Effector CD4-positive, alpha-beta T cell (primary cell): ENCODE data around the gene NKAIN2.
"Not testable (repeated sequence)": the region's sequence is repeated elsewhere in the genome, so short reads cannot be mapped to it uniquely, and the experiment has no call there.

Experiments
- DNase-seq: peaks from one replicate; pipeline ENCODE4 v3.0.0-alpha.2; 2020

NKAIN2 gene

DNA sequence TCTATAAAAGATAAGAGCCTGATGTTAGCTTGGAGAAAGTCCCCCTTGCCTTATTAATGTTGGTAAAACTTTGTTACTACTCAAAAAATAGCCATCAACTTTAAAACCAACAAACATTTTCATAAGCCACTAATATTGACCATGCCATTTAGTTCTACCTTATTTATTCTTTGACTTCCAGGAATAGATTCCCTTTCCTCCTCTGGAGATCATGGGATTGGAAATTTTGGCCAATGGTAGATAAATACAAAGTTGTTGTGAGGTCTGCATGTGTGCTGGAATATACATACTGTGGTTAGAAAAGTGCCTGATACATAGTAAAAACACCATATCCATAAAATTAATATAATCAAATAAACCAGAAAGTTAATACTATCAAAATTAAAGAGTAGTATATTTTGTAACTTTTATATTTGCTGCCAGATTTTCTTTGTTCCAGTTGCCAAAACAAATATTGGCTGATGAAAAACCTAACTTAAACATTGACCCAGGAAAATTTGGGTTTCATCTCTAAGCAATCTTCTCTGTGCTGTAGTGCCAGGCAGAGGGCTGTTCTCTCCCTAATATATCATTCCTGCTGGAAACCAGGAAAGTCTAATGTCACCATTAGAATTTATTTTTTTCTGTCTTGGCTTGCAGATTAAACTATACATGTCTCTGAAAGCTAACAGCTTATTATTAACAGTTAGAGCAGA is 169.1 kb downstream of the NKAIN2 start:
- no peak for DNase-seq

DNA sequence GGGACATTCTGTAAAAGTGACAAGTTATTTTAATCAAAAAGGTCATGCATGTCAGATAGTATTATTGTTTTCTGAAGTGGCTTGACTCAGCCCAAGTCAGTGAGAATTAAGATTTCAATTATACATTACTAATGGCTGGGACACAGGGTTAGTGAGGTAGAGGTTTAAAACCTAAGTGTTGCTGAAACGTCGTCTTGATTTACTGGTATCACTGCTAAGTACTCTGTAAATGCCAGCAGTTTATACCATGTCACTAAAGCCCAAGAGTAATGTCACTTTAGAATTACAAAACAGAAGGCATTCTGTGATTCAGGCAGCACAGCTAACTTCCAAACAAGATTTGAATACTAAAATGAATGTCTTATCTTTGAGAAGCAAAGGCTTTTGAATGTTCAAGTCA is 176.6 kb downstream of the NKAIN2 start:
- no peak for DNase-seq

DNA sequence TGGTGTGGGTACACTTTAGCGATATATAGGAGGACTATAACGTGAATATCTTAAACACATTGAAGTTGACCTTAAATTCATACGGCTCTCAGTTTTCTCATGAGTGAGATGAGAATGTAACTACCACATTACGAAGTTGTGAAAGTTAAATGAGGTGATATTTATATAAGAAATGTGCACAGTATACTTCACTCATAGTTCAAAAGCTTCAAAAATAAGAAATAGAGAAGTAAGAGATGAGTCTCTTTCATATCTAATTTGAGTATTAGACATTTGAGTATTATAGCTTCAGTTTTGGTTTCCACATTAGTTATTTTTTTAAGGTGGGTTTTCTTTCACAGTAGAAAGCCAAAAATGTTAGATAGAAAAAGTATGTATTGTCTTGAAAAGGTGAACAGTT is 183.3 kb downstream of the NKAIN2 start:
- no peak for DNase-seq

DNA sequence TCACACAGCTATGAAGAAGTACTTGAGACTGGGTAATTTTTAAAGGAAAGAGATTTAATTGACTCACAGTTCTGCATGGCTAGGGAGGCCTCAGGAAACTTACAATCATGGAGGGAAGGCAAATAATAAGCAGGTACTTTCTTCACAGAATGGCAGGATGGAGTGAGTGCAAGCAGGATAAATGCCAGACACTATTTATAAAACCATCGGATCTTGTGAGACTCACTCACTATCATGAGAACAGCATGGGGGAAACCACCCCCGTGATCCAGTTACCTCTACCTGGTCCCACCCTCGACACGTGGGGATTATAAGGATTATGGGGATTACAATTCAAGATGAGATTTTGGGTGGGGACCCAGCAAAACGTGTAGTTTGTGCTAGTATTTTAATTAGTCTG is 186.3 kb downstream of the NKAIN2 start:
- not testable (repeated sequence) for DNase-seq

DNA sequence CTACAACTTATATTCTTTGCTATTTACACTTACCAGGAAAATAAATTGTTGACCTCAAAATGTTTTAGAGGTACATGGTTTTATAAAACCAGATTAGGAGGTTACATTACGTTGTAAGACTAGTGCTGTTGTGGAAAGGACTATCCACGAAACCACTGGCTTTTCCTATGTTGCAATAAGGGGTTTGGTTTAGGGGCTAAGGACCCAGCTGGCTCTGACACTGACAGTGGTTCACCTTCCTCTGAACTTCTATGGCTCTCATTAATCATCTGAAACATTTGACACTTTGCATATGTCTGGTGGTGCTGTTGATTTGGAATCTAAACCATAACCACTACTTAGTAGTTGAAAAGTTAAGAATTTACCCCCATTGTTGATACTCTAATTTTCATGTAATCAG is 186.7 kb downstream of the NKAIN2 start:
- DNase-seq: no peak

DNA sequence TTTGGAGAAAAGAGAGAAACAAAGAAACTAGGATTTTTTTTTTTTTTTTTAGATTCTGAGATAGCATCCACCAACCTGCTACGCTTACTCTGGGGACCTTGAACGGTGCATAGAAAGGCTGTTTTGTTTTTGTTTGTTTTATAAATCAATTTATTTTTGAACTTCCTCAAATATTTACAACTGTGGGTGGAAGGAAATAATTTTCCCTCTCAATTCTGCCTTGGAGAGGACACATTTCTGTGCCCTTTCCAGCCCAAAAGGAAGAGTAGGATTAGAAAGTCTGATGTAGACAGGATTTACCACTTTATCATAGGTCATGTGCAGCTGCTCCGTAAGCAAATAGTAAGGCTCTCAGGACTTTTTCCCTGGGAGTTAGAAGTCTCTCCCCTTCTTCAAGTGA is 190.5 kb downstream of the NKAIN2 start:
- no peak for DNase-seq

DNA sequence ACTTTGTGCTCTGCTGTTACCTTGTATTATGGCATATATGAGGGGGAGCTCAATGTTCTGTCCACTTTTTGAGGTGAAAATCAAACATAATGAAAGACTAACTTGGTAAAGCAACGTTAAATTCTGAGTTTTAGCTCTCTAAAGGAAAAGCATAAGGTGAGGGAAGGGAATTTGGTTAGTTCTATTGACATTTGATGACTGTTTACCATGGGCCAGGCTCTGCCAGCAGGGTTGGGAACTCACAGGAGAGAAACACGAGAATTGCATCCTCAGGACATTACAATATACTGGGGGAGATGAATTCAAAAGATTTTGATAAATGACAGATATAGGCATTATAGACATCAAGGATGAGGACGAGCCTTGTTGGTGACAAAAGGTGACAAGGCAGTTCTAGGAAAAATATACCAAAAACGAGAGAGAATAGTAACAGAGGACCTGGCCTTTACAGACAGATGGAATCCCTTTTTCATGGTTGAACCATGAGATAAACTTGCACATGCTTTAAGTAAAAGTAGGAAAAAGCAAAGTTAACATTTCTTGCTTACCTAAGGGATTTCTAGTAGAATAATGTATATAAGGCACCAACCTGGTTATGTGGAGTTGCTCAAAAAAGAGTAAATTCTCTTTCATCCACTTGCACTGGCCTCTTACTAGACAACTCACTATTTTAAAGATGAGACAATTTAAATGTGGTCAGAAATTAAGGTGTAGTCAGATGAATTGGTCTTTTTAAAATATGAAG is 191.4 kb downstream of the NKAIN2 start:
- DNase-seq: no peak

DNA sequence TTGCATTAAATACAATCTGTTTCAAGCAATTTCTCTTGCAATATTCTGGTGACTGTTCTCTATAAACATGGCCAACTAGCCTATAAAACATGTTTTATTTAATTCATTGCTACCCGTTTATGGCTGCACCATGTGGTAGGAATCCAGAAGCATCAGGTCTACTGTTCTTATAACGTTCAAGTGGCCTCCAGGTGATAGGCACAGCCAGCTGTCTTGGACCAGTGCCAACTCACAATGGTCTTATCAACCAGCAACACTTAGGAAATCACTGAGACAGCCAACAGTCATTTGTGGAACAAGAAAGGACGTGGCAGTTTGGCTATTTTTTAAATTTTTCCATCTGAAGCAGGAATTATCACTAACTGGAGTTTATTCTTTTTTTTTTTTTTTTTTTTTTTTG is 193.6 kb downstream of the NKAIN2 start:
- DNase-seq: no peak

DNA sequence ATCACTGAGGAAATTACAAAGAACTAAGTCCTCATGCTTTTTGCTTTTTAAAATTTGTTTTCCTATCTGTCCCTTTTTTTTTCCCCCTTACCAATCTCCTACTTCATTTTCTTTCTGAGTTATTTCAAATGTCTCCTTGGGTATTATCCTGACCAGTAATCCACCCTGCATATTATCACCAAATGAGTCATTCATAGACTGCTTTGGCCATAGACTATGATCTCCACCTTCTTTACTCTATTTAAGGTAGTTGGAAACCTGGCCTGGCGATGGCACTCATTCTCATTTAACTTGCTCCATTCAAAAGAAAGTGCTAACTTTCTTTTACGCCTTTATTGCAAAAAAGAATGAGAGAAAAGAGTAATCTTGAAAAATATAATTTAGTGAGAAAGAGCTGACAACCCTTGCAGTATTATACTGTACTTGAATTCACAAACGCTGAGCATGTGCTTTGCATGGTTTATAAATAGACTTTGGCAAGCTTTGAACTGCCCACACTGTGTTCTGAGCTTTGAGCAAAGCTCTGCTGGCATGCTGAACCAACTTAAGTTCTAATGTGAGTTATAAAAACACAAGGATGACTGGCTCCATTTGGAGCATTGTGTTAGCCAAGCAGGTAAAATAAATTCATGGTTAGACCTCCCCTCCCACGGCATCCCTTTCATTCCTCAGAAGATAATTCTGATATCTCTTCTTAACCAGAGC is 198.9 kb downstream of the NKAIN2 start:
- no peak for DNase-seq

DNA sequence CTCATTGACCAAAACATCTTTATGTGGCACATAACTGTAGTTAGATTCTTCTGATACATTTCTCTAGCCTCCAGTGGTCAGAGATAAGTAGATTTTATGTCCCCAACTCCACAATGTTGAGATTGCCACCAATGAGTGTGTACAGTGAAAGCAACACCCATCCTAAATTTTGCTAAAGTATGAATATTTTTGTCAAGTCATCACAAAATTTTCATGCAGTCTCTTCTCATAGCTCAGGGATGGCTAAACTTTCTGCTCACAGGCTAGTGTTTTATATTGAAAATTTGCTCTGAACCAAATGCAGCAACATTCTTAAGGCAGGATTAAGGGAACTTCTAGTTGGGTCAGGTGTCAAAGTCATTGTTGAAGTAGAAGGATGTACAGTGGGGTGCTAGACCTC is 203.6 kb downstream of the NKAIN2 start:
- DNase-seq: no peak

DNA sequence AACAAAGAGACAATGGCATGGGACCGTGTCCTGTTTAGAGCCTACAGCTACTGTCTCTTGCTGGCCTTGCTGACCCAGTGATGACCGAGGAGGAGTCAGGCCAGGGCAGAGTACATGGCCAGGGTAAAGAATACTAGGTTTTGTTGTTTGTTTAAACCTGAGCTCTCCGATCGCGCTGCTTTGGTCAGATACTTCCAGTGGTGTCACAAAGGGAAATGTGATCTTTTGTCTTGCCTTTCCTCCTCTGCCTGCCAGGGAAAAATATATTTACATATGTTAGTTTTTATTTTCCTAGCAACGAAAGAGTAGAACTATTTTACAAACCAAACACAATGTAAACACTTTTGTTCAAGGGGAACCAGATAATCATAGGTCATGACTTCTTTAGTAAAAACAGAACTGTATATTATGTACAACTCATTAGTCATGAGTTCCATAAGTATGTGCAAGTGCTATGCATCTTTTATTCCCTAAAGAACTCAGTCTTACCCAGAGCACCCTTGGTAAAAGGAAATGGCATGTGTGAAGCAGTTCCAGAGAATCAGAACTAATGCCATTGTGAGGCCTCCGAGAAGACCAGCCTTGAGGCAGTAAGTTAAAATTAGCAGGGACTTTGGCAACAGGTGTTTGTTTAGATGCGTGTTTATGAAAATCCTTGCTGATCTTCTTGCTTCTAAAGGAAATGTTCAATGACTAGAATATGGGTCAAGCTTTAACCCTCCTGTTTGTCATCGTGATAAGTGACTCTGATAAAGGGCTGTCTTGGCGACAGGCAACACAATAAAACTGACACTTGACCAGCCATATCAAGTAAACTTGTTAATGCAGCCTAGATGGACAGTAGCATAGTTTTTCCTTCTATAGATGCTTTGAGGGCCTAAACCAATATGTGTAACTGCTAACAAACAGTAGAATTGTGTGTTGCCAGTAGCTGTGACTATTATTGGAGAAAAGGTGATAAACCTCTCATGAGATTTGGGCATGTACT is 204.6 kb downstream of the NKAIN2 start:
- no peak for DNase-seq

DNA sequence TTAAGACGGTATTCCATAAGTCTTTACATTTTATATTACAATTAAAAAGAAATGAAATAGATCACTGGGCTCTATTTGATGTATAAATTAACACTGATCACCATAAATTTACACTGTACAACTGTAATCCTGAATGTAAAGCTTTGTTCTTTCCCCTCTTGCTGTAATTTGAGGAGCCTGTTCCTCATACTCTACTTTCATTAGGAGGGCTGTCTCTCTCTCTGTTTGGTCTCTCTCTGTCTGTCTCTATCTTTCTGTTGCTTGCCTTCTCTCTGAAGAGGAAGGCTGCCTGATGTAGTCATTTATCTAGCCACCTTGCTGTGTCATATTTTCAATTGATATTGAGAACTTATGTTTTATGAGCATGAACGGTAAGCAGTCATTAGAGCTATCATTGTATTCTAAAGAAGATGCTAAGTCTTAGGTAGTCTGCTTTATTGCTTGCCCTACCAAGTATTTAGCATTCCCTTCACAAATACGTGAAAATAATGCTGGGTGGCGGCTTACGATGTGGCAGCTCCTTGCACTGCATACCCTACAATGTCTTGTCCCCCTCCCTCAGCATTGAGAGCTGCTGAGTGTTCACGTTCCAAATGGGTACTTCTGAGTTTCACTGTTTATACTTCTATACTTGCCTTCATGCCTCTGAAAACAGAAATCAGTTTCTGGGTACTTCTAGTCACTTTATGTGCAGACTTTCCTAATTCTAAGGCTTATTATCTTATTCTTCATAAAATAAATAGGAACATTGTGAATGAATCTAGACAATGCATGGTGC is 205.5 kb downstream of the NKAIN2 start:
- DNase-seq: no peak

DNA sequence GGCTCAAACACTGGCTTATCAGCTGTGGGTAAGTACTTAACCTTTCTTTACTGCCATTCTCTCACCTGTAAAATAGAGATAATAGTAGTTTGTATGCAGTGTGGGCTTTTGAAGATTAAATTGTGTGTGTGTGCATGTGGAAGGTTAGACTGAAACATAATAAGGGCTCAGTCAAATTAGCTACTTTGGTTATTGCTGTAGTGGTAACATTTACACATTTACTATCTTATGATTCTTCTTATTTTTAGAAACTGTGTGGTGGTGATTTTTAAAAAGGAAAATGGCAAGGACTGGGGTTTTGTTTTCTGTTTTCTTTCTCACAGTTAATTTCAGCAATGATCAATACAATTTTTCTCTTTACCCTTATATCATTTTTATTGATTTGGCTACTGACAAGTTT is 206.9 kb downstream of the NKAIN2 start:
- no peak for DNase-seq

DNA sequence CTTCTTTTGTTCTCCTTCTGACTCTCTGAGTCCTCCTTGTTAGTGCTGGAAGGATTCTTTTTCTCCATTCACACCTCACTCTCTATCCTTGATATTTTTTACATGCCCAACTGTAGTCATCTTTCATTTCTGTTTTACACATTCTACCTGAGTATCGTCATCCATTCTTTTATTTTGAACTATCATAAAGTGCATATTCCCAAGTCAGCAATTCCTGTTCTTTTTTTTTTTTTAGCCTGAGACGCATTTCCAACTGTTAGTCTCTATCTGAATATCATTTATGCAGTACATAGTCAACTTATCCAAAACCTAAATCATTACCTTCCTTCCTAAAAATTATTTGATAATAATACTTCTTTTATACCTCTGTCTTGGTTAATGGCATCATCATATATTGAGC is 207.5 kb downstream of the NKAIN2 start:
- no peak for DNase-seq

DNA sequence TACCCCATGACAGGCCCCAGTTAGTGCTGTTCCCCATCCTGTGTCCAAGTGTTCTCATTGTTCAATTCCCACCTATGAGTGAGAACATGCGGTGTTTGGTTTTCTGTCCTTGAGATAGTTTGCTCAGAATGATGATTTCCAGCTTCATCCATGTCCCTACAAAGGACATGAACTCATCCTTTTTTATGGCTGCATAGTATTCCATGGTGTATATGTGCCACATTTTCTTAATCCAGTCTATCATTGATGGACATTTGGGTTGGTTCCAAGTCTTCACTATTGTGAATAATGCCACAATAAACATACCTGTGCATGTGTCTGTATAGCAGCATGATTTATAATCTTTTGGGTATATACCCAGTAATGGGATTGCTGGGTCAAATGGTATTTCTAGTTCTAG is 218.4 kb downstream of the NKAIN2 start:
- DNase-seq: not testable (repeated sequence)

DNA sequence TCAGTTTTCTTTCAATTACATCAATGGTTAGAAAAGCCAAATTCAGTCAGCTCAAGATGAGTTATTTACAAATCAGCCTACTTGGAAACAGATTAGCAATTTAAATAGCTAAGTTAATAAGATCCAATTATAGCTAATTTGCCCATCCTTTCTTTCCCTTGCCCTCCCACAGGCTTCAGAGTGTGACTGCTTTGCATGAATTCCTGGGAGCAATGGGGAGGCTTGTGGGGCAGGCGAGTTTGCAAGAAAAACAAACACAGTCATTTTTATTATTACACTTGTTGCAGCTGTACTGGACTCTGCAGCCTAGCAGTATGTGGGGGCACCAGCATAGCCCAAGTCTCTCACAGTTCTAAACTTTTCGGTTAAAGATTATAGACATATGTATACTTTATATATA is 219.0 kb downstream of the NKAIN2 start:
- DNase-seq: no peak

DNA sequence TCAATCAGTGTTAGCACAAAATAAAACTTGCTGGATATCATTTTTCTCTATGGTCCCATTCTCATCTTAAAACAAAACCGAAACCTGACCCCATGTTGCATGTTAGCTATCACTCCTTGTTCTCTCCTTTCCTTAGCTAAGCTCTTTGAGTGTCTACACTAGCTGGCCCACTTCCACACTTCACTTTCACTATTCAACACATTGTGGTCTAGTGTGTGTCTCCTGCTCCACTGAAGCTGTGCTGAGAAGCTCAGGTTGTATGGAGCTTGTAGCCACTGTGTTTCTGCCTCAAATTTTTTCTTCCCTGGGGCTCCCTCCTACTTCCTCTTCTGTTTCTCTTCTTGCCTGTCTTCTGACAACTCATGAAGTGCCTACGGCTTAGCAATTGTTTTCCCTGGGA is 223.0 kb downstream of the NKAIN2 start:
- no peak for DNase-seq

DNA sequence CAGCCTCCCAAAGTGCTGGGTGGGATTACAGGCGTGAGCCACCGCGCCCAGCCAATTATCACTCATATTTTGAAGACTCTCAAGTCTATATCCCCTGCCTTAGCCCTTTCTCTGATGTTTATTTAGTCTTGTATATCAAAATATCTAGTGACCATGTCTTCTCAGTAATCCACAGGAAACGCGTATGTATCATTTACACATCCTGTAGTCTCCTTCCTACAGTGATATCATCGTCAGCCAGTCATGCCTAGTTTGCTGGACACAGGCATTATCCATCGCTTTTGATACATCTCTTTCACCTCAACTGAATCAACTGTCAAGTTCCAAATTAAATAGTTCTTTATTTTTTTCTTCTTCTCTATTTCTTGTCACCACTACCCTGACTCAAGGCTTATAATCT is 223.7 kb downstream of the NKAIN2 start:
- DNase-seq: no peak

DNA sequence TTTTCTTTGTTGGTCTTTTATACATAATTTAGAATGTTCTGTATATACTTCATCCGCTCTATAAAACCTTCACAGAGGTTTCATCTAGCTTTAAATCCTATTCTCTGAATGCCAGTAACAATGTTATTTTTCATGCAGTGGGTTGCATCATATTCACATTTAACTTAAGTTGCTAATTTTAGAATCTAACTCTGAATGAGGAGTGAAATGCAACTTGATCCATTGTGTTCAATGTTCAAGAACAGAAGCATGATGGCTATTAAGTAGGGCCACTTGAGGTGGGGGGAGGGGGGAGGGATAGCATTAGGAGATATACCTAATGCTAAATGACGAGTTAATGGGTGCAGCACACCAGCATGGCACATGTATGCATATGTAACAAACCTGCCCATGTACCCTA is 224.5 kb downstream of the NKAIN2 start:
- DNase-seq: no peak

DNA sequence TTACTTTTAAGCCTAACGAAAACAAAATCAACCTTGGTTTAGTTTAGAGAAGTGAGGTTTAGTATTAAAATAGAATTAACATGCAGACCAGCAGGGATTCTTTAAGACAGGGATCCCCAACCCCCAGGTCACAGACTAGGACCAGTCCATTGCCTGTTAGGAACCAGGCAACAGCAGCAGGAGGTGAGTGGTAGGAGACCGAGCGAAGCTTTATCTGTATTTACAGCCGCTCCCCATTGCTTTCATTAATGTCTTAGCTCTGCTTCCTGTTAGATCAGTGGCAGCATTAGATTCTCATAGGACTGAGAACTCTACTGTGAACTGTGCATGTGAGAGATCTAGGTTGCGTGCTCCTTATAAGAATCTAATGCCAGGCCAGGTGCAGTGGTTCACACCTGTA is 225.9 kb downstream of the NKAIN2 start:
- DNase-seq: no peak

DNA sequence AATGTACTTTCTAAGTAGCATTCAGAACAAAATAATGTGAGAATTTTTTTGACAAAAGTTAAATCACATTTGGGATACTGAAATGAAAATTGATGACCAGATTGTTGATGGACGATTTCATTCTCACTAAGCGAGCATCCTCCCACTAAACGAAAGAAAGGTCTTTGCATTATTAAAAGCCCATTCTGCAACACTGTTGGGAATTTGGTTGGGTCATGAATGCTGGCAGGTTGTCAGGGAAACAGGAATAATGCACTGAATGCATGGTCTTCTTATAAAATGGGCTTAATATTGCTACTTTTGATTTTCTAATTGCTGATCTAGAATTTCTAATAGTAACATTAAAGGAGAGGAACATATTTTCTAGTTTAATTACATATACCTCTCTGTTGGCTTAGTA is 229.8 kb downstream of the NKAIN2 start:
- DNase-seq: no peak

DNA sequence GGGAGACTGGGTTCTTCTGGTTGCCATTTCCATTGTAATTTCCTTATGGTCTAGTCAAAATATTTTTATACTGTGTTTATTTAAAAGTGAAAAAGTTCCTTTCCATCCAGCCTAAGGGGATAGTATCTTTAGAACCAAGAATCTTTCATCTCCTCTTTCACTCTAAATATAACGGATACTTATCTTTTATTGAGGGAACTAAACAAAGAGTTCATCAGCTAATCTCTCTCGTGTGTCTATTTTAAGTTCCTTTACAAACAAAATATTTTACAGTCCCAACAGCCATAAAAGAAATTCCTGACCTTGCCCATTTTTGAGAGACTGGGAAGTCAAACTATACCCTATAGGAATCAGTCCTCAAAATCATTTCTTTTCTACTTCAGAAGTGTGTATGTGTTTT is 232.7 kb downstream of the NKAIN2 start:
- no peak for DNase-seq
